NCI-H2029 treated with DMSO at 0.1 percent for 48 hours (cell line): Measurements from ENCODE around the gene ZNF417.
"Not testable (repeated sequence)": the region's sequence is repeated elsewhere in the genome, so short reads cannot be mapped to it uniquely, and the experiment has no call there.

Experiments
- DNase-seq: peaks from one replicate; lab custom pipeline; 2025; lab: John Stamatoyannopoulos, UW

The ZNF417 gene

GRCh38 chr19:57887195-57887941 is 29.0 kb downstream of the ZNF417 start:
- no peak for DNase-seq

- DNase-seq, result no peak
These were observed 30.3 kb downstream of the ZNF417 start for GRCh38 chr19:57886046-57886445.

- not testable (repeated sequence) for DNase-seq
These were observed 42.3 kb downstream of the ZNF417 start for GRCh38 chr19:57873883-57874799.

GRCh38 chr19:57872450-57872849 is 43.9 kb downstream of the ZNF417 start:
- no peak for DNase-seq

- DNase-seq, result no peak
These were observed 46.2 kb downstream of the ZNF417 start for GRCh38 chr19:57870225-57870624.

- not testable (repeated sequence) for DNase-seq
These were observed 46.7 kb downstream of the ZNF417 start for GRCh38 chr19:57869655-57870054.

- no peak for DNase-seq
These were observed 48.4 kb downstream of the ZNF417 start for GRCh38 chr19:57867868-57868492.
